ENCODE measurements around the gene STARD9. TPM values are rescaled to one million over a fixed set of nuclear protein-coding genes. Genes with fewer than 3 reads are reported as not detected.
"Not testable (repeated sequence)": the region's sequence is repeated elsewhere in the genome, so short reads cannot be mapped to it uniquely, and the experiment has no call there.

The STARD9 gene
- 10 to 100 TPM in 1 of 2 donors, 1 to 10 TPM in 1; 8.9 to 22.6 TPM for total RNA-seq

- peak within 1 kb of the TSS; percentile 95 for H3K4me3 Mint-ChIP-seq
- H3K4me1 Mint-ChIP-seq (ENCODE audit: low read depth in 2 of 2), result peaks cover 24 to 31% of the 10 kb centered on the region in 2 donors
- H3K9me3 Mint-ChIP-seq, result no peaks in the 10 kb centered on the region
- peak within 1 kb of the TSS; percentile 2 to 71 for H3K27ac Mint-ChIP-seq
- no peaks in the 10 kb centered on the region for H3K27me3 Mint-ChIP-seq
- H3K36me3 Mint-ChIP-seq, result no peaks in the 10 kb centered on the region
- peak; percentile 97 for ATAC-seq
- peak; percentile 97 for DNase-seq (ENCODE audit: low spot score)
Measured at GRCh38 chr15:42575188-42576039, at the start of gene STARD9. Gene STARD9 (plus strand): TSS chr15:42575606. CDS start chr15:42575716, 110 bp downstream.

- no peaks in the 10 kb centered on the region for H3K4me1 Mint-ChIP-seq (ENCODE audit: low read depth in 2 of 2)
- H3K27ac Mint-ChIP-seq, result no peak overlapping the region
- DNase-seq (ENCODE audit: low spot score) (no peak), ATAC-seq (no peak)
- H3K4me3 Mint-ChIP-seq, result no peak overlapping the region
- no peaks in the 10 kb centered on the region for H3K27me3 Mint-ChIP-seq
- H3K9me3 Mint-ChIP-seq, result no peaks in the 10 kb centered on the region
- H3K36me3 Mint-ChIP-seq, result peaks cover 6% of the 10 kb centered on the region
Measured at GRCh38 chr15:42528970-42529369, 46.4 kb upstream of the STARD9 start.

- no peaks in the 10 kb centered on the region for H3K9me3 Mint-ChIP-seq
- no peak for DNase-seq (ENCODE audit: low spot score)
- H3K4me3 Mint-ChIP-seq, result no peak overlapping the region
- ATAC-seq, result no peak
- no peaks in the 10 kb centered on the region for H3K27me3 Mint-ChIP-seq
- H3K36me3 Mint-ChIP-seq, result peaks cover 11% of the 10 kb centered on the region
- H3K4me1 Mint-ChIP-seq (ENCODE audit: low read depth in 2 of 2), result no peaks in the 10 kb centered on the region
- H3K27ac Mint-ChIP-seq, result no peak overlapping the region
Measured at GRCh38 chr15:42533246-42533645, 42.2 kb upstream of the STARD9 start.

GRCh38 chr15:42544853-42545629, 30.4 kb upstream of the STARD9 start:
- H3K4me3 Mint-ChIP-seq, result no peak overlapping the region
- H3K27me3 Mint-ChIP-seq, result no peaks in the 10 kb centered on the region
- peaks cover 13% of the 10 kb centered on the region for H3K36me3 Mint-ChIP-seq
- DNase-seq (ENCODE audit: low spot score), result no peak
- ATAC-seq, result no peak
- no peak overlapping the region for H3K27ac Mint-ChIP-seq
- peaks cover 27 to 34% of the 10 kb centered on the region in 2 donors for H3K4me1 Mint-ChIP-seq (ENCODE audit: low read depth in 2 of 2)
- H3K9me3 Mint-ChIP-seq, result no peaks in the 10 kb centered on the region

- peak overlapping the region; percentile 96 for H3K4me3 Mint-ChIP-seq
- H3K9me3 Mint-ChIP-seq, result no peaks in the 10 kb centered on the region
- peak overlapping the region; percentile 95 to 99 for H3K27ac Mint-ChIP-seq
- peaks cover 30 to 36% of the 10 kb centered on the region in 2 donors for H3K4me1 Mint-ChIP-seq (ENCODE audit: low read depth in 2 of 2)
- H3K36me3 Mint-ChIP-seq, result peaks cover 7% of the 10 kb centered on the region
- no peaks in the 10 kb centered on the region for H3K27me3 Mint-ChIP-seq
- DNase-seq (ENCODE audit: low spot score), result no peak
- ATAC-seq, result peak in 1 of 2 donors; percentile 6
Measured at GRCh38 chr15:42547918-42548248, 27.5 kb upstream of the STARD9 start.

- ATAC-seq, result peak; percentile 95 to 96
- peaks cover 7% of the 10 kb centered on the region for H3K36me3 Mint-ChIP-seq
- peak within 1 kb of the TSS; percentile 95 to 99 for H3K27ac Mint-ChIP-seq
- peak within 1 kb of the TSS; percentile 96 for H3K4me3 Mint-ChIP-seq
- DNase-seq (ENCODE audit: low spot score), result peak; percentile 90
- peaks cover 31 to 38% of the 10 kb centered on the region in 2 donors for H3K4me1 Mint-ChIP-seq (ENCODE audit: low read depth in 2 of 2)
- H3K27me3 Mint-ChIP-seq, result no peaks in the 10 kb centered on the region
- H3K9me3 Mint-ChIP-seq, result no peaks in the 10 kb centered on the region
Measured at GRCh38 chr15:42548249-42549031, 27.0 kb upstream of the STARD9 start, which contains the start of the genes HAUS2 and LRRC57. Gene HAUS2 (plus strand): TSS chr15:42548838. CDS start chr15:42548873, 35 bp downstream. Gene LRRC57 (minus strand): TSS chr15:42548793. CDS start chr15:42548434, 359 bp downstream.

- peaks cover 33 to 44% of the 10 kb centered on the region in 2 donors for H3K4me1 Mint-ChIP-seq (ENCODE audit: low read depth in 2 of 2)
- peaks cover 7% of the 10 kb centered on the region for H3K36me3 Mint-ChIP-seq
- DNase-seq (ENCODE audit: low spot score), result no peak
Measured at GRCh38 chr15:42549032-42549491, 26.3 kb upstream of the STARD9 start.

GRCh38 chr15:42549741-42550392, 25.5 kb upstream of the STARD9 start:
- Mint-ChIP-seq H3K27ac (peak overlapping the region; percentile 95 to 99), H3K36me3 (peaks cover 7% of the 10 kb centered on the region), H3K9me3 (no peaks in the 10 kb centered on the region), H3K4me1 (ENCODE audit: low read depth in 2 of 2) (peaks cover 33 to 46% of the 10 kb centered on the region in 2 donors), H3K4me3 (peak overlapping the region; percentile 96), H3K27me3 (no peaks in the 10 kb centered on the region)
- DNase-seq (ENCODE audit: low spot score) (no peak), ATAC-seq (no peak)

More at GRCh38 chr15:42549032-42549491, 26.3 kb upstream of the STARD9 start:
- peak; percentile 54 to 61 for ATAC-seq
- no peaks in the 10 kb centered on the region for H3K27me3 Mint-ChIP-seq
- peak overlapping the region; percentile 96 for H3K4me3 Mint-ChIP-seq
- no peaks in the 10 kb centered on the region for H3K9me3 Mint-ChIP-seq
- H3K27ac Mint-ChIP-seq, result peak overlapping the region; percentile 95 to 99

GRCh38 chr15:42553554-42553953, 21.9 kb upstream of the STARD9 start:
- Mint-ChIP-seq H3K27ac (no peak overlapping the region), H3K9me3 (no peaks in the 10 kb centered on the region), H3K4me1 (ENCODE audit: low read depth in 2 of 2) (peaks cover 19 to 24% of the 10 kb centered on the region in 2 donors), H3K36me3 (no peaks in the 10 kb centered on the region), H3K27me3 (no peaks in the 10 kb centered on the region), H3K4me3 (no peak overlapping the region)
- ATAC-seq (no peak), DNase-seq (ENCODE audit: low spot score) (no peak)

- ATAC-seq; DNase-seq (ENCODE audit: low spot score); H3K4me3 Mint-ChIP-seq; H3K36me3 Mint-ChIP-seq; H3K27me3 Mint-ChIP-seq; H3K9me3 Mint-ChIP-seq; H3K27ac Mint-ChIP-seq: not testable (repeated sequence)
- H3K4me1 Mint-ChIP-seq (ENCODE audit: low read depth in 2 of 2), result peaks cover 9 to 11% of the 10 kb centered on the region in 2 donors
Measured at GRCh38 chr15:42556550-42557207, 18.7 kb upstream of the STARD9 start.

- Mint-ChIP-seq H3K9me3 (no peaks in the 10 kb centered on the region), H3K4me1 (ENCODE audit: low read depth in 2 of 2) (peaks cover 3 to 5% of the 10 kb centered on the region in 2 donors), H3K36me3 (no peaks in the 10 kb centered on the region), H3K27me3 (no peaks in the 10 kb centered on the region), H3K27ac (no peak overlapping the region), H3K4me3 (no peak overlapping the region)
- no peak for ATAC-seq
- DNase-seq (ENCODE audit: low spot score), result no peak
Measured at GRCh38 chr15:42558739-42559138, 16.7 kb upstream of the STARD9 start.

GRCh38 chr15:42576040-42576594, 711 bp downstream of the STARD9 start:
- H3K4me1 Mint-ChIP-seq (ENCODE audit: low read depth in 2 of 2), result peaks cover 30 to 37% of the 10 kb centered on the region in 2 donors
- H3K9me3 Mint-ChIP-seq, result no peaks in the 10 kb centered on the region
- H3K27me3 Mint-ChIP-seq, result no peaks in the 10 kb centered on the region
- H3K4me3 Mint-ChIP-seq, result peak overlapping the region; percentile 95
- no peak for DNase-seq (ENCODE audit: low spot score)
- H3K36me3 Mint-ChIP-seq, result no peaks in the 10 kb centered on the region
- ATAC-seq, result no peak
- peak overlapping the region; percentile 2 to 71 for H3K27ac Mint-ChIP-seq
